Left renal pelvis (tissue), 4 donors: ENCODE data around the gene SLC13A3. TPM values are rescaled to one million over a fixed set of nuclear protein-coding genes. Genes with fewer than 3 reads are reported as not detected.

Experiments used
- DNase-seq, 4 donors: peaks; one replicate each; pipeline ENCODE4 v3.0.0-alpha.2; 2013; ENCODE audit warnings: low read depth in 4 of 4, low spot score in 3 of 4
- polyA plus RNA-seq, 4 donors: library from polyadenylated mRNA; unstranded; fragments of 120-200 nt; gene quantifications; one replicate each; pipeline ENCODE4 v1.2.1, GENCODE V29; 2013; ENCODE audit not compliant: insufficient read length in 4 of 4

The SLC13A3 gene
- polyA plus RNA-seq, 4 donors, result 7.1 to 19.8 (median 14.3) TPM

DNA sequence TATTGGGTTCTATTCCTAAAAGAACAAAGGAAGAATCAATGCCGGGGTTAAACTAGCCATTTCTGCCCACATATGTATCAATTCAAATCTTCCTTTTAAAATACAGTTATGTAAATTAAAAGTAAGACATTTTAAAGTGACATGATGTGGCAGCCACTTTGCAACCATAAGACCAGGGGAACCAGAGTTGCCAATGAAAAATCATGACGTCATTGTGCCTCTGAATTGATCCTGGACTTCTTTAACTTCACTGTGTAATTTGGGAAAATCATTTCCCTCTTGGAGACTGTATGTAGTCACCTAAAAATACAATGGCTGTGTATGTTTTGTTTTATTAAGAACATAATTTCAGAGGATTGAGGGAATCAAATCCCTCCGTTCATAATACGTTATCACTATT lies 42.2 kb downstream of the SLC13A3 start:
- DNase-seq, result no peak

- DNase-seq, result no peak
These were observed 43.3 kb downstream of the SLC13A3 start for GRCh38 chr20:46607849-46608497.

GRCh38 chr20:46607191-46607848 lies 43.9 kb downstream of the SLC13A3 start:
- no peak for DNase-seq

- DNase-seq, result no peak
These were observed 44.5 kb downstream of the SLC13A3 start for GRCh38 chr20:46606817-46607190.

DNA sequence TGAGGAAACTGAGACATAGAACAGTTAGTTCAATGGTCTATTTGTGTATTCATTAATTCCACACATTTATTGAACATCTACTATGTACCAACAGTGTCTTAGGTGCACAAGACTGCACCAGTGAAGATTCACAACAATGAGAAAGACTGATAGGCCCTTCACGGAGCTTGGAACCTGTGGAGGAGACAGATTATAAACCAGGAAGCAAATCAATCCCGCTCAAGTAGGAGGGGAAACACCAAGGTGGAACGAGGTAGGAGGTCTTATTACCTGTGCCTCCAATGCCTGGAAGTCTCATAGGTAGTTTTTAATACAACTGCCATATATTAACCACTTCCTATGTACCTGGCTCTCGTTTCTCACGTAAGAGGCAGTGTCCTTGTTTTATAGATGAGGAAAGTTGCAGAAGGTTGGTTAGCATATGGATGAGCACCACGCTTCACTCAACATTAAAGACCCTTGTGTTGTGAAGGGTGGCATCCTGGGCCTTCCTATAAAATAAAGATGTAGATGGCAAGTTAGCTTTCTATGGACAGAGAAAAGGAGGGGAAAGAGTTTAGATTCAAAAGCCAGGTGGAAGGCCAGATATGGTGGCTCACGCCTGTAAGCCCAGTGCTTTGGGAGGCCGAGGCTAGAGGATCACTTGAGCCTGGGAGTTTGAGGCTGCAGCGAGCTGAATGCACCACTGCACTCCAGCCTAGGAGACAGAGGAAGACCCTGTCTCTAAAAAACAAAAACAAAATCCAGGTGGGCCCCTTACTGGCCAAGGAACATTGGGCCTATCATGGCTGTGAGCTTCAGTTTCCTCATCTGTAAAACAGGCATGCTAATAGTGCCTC lies 45.1 kb downstream of the SLC13A3 start:
- no peak for DNase-seq

DNA sequence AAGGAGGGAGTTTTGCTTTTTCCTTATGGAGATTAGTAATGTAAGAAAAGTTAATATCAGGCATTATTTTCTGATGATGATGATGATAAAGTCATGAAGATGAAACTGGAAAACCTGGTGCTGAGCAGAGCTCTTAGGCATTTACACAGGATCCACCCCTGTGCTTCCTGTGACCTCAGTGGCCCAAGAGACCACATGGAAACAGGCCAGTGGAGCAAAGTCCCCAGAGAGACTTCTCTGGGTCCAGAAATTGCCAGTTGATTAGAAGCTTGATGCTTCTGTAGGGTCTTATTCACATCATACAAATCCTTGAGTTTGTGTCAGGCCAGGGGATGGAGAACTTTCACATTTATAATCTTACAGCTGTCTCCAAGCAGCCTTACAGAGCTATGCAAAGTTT lies 46.1 kb downstream of the SLC13A3 start:
- no peak for DNase-seq

DNA sequence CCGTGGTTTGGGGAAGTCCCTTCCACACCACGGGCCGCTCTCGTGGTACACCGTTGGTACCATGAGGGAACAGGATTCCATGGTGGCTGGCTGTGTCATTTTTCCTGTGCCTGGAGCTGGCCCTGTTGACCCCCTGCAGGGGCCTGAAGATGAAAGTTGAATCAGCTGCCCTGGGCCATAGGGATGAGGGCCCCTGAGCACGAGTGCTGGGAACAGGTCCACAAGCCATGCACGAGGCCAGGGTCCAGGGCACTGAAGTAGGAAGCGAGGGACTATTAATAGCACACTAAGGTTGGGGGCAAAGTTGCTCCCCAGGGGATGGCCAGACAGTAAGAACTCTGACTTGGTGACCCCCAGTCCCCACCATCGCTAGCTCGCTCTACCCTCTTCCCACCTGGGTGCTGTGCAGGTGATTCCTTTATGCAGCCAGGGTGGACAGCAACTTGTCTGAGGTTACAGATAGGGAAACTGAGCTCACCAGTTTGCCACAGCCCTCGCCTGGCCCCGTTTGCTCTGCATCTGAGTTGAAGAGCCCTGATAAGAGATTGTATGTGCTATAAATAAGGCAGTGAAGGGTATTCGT lies 46.6 kb downstream of the SLC13A3 start:
- no peak for DNase-seq

DNA sequence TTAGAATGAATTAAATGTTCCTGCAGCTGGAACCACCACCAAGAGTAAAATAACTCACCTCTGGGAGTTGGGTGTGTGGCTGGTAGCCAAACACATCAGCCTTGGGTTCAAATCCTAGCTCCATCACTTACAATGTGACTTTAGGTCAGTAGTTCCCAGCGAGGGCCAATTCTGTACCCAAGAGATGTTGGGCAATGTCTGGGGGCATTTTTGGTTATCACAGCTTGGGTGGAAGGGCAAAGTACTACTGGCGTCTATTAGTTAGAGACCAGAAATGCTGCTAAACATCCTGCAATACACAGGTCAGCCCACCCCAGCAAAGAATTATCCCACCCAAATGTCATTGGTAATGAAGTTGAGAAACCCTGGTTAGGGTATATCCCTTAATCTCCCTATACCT lies 48.8 kb downstream of the SLC13A3 start:
- no peak for DNase-seq

DNA sequence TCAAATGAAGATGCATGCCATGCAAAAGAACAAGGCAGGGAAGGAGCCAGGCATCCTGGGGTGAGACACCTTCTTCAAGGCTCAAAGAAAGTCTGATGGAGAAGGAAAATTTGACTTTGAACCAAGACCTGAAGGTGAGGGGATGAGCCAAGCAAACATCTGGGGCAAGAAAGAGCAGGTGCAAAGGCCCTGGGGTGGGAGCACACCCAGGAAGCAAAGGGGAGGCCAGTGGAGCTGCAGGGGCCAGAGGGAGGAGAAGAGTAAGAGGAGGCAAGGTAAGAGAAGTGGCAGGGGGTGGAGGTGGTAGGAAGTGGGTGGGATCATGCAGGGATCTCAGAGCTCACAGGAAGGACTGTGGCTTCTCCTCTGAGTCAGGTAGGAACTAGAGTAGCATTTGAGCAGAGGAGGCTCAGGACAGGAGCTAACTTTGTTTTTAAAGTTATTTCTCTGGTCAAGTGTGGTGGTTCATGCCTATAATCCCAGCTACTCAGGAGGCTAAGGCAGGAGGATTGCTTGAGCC lies 49.6 kb downstream of the SLC13A3 start:
- no peak for DNase-seq

DNA sequence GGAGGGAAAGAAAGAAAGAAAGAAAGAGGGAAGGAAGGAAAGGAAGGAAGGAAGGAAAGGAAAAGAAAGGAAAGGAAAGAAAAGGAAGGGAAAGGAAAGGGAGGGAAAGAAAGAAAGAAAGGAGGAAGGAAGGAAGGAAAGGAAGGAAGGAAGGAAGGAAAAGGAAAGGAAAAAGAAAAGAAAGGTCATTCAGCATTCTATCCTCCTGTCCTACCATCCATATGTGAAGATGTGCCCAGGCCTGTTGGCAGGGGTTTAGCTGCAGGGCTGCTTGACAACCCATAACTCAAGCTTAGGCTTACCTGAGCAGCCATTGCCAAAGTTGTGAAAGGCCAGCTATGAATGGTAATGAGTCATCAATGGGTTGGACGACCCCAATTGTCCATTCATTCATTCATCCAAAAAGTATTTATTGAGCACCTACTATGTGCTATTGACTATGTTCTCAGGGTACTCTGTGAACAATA lies 50.9 kb downstream of the SLC13A3 start:
- no peak for DNase-seq

GRCh38 chr20:46599227-46599987 lies 51.9 kb downstream of the SLC13A3 start:
- DNase-seq, result no peak

GRCh38 chr20:46595933-46596332 lies 55.3 kb downstream of the SLC13A3 start:
- DNase-seq, result no peak

DNA sequence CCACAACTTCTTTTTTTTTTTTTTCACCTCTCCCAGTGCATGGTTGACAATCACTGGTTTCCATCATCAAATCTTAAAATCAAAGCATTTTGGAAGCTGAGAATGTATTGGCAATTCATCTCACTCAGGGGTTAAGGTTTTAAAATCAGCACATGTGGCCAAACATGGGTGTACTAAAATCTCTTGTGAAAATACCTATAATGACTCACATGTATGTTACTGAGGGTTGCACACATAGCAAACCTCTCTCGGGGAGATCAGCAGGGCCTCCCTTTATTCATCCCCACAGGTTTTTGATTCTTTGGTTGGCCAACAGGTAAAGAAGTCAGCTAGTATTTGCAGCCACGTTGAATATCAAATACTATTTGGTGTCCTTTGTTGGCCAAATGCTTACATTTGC lies 56.5 kb downstream of the SLC13A3 start:
- no peak for DNase-seq

DNA sequence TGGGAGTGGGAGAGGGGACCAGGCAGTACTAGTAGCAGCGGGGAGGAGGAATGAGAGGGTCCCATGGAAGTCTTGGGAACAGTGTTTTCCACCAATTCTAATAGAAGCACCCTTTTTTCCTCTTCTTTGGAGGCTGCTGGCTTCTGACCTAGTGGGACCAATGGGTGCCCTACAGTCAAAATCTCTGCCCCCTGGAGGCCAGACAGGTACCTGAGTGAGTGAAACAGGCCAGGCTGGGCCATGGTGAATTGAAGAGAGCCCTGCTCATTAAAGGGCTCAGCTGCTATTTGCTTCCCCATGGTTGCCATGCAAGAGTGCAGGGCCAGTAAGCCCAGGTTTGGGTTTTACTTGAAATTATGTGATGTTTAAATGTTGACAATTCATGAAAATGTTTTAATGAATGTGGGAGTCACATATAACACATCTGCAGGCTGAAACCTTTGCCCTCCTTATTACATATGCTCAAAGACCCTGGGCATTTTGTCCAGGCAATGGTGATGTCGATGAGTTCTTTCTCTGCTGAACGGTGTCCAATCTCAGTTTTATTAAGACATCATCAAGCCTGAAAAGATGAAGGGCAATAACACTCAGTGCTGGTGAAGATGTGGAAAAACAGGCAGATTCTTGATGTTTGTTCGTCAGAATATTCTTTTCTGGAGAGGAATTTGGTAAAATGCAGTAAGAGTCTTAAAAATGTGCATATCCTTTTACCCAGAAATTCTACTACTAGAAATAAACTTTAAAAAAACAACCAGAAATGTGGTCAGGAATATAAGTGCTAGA lies 58.5 kb downstream of the SLC13A3 start:
- DNase-seq, result no peak

DNA sequence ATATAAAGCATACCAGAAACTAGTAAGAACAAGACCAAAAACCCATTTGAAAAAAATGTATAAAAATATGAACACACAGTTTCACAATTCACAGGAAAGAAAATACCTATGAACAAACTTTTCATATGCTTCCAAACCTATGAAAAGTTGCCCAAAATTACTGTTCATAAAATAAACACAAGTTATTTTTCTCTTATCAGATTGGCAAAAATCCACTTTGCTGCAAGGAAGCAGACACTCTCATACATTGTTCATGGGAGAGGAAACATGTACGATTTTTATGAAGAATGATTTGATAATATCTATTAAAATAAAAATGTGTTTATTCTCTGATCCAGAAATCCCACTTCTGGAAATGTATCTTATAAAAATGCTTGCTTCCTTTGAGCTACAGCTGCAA lies 60.8 kb downstream of the SLC13A3 start:
- no peak for DNase-seq

- DNase-seq, result no peak
These were observed 62.4 kb downstream of the SLC13A3 start for GRCh38 chr20:46588532-46589511.

DNA sequence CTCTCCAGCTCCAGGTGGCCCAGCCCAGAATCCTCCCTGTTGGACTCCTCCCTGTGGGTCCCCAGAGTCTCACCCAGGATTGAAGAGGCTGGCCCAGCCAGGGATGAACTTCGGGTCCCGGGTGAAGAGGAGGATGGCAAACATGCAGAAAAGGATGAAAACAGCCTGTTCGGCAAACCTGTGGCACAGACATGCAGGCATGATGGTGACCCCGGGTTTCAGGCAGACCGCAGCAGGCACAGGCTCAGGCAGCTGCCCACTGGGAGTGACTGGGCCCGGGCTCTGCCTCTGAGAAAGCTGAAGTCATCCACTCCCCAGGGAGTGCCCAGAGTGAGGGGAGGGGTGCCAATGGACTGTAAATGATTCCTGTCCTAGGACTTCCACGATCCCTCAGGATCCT lies 63.3 kb downstream of the SLC13A3 start:
- DNase-seq, result no peak

GRCh38 chr20:46586724-46587123 lies 64.5 kb downstream of the SLC13A3 start:
- DNase-seq, result no peak
